ENCODE data around the gene HSF2BP. TPM values are rescaled to one million over a fixed set of nuclear protein-coding genes. Genes with fewer than 3 reads are reported as not detected.

Gene HSF2BP
- polyA plus RNA-seq, 1 experiment, result 1.1 TPM

DNA sequence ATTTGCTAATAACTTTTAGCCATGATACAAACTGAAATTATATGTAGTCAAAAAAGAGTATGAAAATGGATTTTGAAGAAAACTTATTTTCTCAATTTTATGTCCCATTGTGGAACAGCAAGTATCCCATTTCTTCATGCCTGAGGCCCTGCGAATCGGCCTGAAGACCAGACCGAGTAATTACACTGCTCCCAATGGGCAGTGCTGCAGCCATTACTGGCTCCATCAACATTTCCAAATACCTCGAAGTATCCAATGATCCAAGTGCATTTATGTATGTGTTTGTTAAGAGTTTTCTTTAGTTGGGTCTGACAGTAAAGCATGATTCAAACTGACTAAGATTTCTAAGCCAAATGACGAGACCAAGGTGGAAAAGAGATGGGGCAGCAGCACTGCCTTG lies 44.4 kb downstream of the HSF2BP start:
- DNase-seq (ENCODE audit: low read depth, low spot score), result no peak

DNA sequence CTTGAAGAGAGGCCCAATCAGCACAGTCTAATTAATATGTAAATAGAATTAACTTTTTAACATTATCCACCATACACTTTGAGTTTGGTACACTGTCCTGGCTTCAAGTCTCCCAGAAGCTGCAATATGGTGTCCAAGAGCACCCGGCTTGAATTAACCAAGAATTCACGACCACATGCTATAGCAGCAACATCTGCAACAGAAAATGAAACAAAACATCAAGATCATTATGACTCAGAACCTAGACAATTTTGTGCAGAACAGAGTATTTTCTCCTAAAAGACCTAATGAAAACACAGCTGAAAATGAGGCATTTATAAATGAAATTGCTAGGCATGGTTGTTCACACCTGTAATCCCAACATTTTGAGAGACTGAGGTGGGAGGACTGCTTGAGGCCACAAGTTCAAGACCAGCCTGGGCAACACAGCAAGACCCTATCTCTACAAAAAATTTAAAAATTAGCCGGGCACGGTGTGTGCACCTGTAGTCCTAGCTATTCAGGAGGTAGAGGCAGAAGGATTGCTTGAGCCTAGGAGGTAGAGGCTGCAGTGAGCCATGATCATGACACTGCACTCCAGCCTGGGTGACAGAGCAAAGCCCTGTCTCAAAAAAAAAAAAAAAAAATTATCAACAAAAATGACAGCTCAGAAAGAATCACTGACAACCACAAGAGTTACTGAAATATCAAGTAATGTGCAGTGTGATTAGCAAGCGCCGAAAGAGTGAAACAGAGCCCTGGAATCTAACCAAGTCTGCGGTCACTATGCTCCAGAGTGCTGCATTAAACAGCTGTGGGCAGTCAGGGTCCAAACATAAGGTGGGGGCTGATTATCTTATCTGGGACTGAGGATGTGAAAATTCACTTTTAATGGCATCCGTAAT lies 45.3 kb downstream of the HSF2BP start:
- ChIA-PET CTCF (interaction anchor here (0.6 to 1.6 kb wide), 2 partner anchors 31 to 425 kb away, joined by 3 to 10 read pairs; no protein-coding TSS in a partner anchor), POLR2A (no interaction called here)
- H3K27ac ChIP-seq (ENCODE audit: low read depth, low read length), result no peak overlapping the region
- TF ChIP-seq, protein P1, sequence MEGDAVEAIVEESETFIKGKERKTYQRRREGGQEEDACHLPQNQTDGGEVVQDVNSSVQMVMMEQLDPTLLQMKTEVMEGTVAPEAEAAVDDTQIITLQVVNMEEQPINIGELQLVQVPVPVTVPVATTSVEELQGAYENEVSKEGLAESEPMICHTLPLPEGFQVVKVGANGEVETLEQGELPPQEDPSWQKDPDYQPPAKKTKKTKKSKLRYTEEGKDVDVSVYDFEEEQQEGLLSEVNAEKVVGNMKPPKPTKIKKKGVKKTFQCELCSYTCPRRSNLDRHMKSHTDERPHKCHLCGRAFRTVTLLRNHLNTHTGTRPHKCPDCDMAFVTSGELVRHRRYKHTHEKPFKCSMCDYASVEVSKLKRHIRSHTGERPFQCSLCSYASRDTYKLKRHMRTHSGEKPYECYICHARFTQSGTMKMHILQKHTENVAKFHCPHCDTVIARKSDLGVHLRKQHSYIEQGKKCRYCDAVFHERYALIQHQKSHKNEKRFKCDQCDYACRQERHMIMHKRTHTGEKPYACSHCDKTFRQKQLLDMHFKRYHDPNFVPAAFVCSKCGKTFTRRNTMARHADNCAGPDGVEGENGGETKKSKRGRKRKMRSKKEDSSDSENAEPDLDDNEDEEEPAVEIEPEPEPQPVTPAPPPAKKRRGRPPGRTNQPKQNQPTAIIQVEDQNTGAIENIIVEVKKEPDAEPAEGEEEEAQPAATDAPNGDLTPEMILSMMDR (IDR thresholded peaks at IDR 0.05; ENCODE audit: low read depth, low read length), result no peak
- no peaks in the 10 kb centered on the region for H3K9me3 ChIP-seq (ENCODE audit: control insufficient read depth, insufficient read depth, low read length)
- DNase-seq (ENCODE audit: low read depth, low spot score), result no peak
- no peak overlapping the region for H3K4me3 ChIP-seq (ENCODE audit: low read depth, low read length)
- no peaks in the 10 kb centered on the region for H3K27me3 ChIP-seq (ENCODE audit: control insufficient read depth, insufficient read depth, low read length)

More for the DNA sequence above, 44.4 kb downstream of the HSF2BP start:
- no peaks in the 10 kb centered on the region; the same call in 1 of the 2 replicates for H3K9me3 ChIP-seq (ENCODE audit: control insufficient read depth, insufficient read depth, low read length)
- ChIA-PET CTCF (interaction anchor here (0.6 kb wide), 1 partner anchor 426 kb away, joined by 3 read pairs; no protein-coding TSS in a partner anchor), POLR2A (no interaction called here)
- TF ChIP-seq, protein P1 (IDR thresholded peaks at IDR 0.05; ENCODE audit: low read depth, low read length), result no peak
- no peak overlapping the region for H3K4me3 ChIP-seq (ENCODE audit: low read depth, low read length)
- H3K27ac ChIP-seq (ENCODE audit: low read depth, low read length), result no peak overlapping the region
- no peaks in the 10 kb centered on the region for H3K27me3 ChIP-seq (ENCODE audit: control insufficient read depth, insufficient read depth, low read length)

DNA sequence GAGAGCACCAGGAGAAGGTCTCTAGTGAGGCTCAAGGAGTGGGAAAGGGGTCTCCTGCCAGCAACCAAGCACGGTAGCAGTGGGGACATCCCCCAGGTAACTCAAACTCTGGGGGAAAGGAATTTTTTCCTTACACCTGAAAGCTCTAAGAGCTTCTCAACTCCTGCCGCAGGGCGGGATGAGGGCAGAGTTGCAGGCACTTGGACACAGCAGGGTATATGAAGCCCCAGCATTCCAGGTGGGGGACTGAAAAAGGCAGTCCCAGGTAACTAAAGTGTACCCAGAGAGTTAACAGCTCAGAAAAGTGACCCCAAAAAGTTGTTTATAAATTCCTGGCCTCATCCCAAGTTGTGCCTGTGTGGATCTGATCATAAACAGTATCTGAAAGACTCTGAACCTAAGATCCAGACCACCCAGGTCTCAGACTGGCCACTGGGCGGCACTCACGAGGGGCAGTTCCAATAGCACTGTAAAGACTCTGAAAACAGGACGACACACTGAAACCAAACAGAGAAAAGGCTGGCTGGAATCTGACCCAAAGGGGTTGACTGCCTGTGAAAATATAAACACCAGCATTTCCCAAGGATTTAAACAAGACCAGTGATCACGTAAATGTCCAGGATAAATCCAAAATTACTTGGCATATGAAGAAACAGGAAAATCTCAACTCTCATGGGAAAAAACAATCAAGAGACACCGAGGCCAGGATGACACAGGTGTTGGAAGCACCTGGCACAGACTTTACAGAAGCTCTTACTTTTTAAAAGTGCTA lies 47.5 kb downstream of the HSF2BP start:
- Histone ChIP-seq H3K9me3 (ENCODE audit: control insufficient read depth, insufficient read depth, low read length) (no peaks in the 10 kb centered on the region), H3K27me3 (ENCODE audit: control insufficient read depth, insufficient read depth, low read length) (no peaks in the 10 kb centered on the region), H3K27ac (ENCODE audit: low read depth, low read length) (peak overlapping the region; percentile 69), H3K4me3 (ENCODE audit: low read depth, low read length) (no peak overlapping the region)
- DNase-seq (ENCODE audit: low read depth, low spot score), result peak; percentile 82
- ChIA-PET CTCF (interaction anchor here (0.9 to 4.2 kb wide), 17 partner anchors 8 to 620 kb away, joined by 3 to 35 read pairs (median 6); no protein-coding TSS in a partner anchor), POLR2A (interaction anchor here (1.4 kb wide), 1 partner anchor 13 kb away, joined by 3 read pairs; no protein-coding TSS in a partner anchor)
- TF ChIP-seq, protein P1 (IDR thresholded peaks at IDR 0.05; ENCODE audit: low read depth, low read length), result peak; percentile 91

DNA sequence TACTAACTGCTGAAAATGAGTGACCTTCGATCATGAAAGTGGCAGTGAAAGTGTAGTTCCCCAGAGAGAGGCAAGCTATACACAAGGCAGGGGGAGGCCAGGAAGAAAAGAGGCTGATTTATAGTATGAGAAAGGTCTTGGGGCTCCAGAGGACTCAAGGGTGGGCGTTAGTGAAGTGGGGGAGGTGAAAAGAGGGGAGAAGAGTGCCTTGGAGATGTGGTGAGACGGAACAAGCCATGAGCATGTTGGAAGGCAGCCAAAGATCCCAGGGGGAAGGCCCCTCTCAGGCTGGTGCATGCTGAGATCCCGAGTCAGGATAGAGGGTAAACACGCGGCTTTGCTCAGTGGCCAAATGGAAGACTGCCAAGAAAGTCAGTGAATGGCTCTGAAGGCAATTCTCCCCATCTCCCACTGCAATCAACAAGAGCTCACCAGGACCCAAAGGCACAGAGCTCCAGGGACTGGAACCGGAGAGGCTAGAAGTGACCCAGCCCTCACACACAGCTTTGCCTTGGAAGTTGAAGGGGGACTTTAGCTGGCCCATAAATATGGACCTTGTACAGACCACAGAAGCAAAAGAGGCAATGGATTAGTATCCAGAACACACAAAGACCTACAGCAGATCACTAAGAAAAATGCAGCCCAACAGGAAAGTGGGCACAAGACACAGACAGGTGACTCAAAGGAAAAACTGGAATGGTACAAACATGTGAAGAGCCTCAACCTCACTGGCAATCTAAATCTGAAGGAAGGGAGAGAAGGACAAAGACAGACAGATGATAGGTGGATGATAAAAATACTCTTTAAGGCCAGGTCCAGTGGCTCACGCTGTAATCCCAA lies 49.6 kb downstream of the HSF2BP start:
- H3K4me3 ChIP-seq (ENCODE audit: low read depth, low read length), result no peak overlapping the region
- H3K27me3 ChIP-seq (ENCODE audit: control insufficient read depth, insufficient read depth, low read length), result no peaks in the 10 kb centered on the region
- DNase-seq (ENCODE audit: low read depth, low spot score), result no peak
- CTCF ChIA-PET, result interaction anchor here (4.2 kb wide), 1 partner anchor 36 kb away, joined by 35 read pairs; no protein-coding TSS in a partner anchor
- H3K9me3 ChIP-seq (ENCODE audit: control insufficient read depth, insufficient read depth, low read length), result no peaks in the 10 kb centered on the region
- POLR2A ChIA-PET, result interaction anchor here (0.6 kb wide), 1 partner anchor 17 kb away, joined by 3 read pairs; no protein-coding TSS in a partner anchor
- TF ChIP-seq, protein P1 (IDR thresholded peaks at IDR 0.05; ENCODE audit: low read depth, low read length), result no peak
- no peak overlapping the region for H3K27ac ChIP-seq (ENCODE audit: low read depth, low read length)
